HepG2 (cell line): ENCODE results near the gene RBM12. TPM values are rescaled to one million over a fixed set of nuclear protein-coding genes. Genes with fewer than 3 reads are reported as not detected.
A peak's percentile ranks its signal among the peaks of the same experiment; 100 is the strongest.

ENCODE experiments used
- CAMTA2 ChIP-seq: sonication (generic); formaldehyde crosslinking; IDR thresholded peaks from 2 replicates; pipeline ENCODE4 v1.4.0; 2020; ENCODE audit warnings: mild to moderate bottlenecking, missing genetic modification reagents, borderline replicate concordance
- LRRFIP1 ChIP-seq: sonication (generic); formaldehyde crosslinking; conservative IDR thresholded peaks from 2 replicates; pipeline ENCODE4 v1.4.0; 2020; ENCODE audit warnings: missing genetic modification reagents
- SIX1 ChIP-seq: sonication (generic); formaldehyde crosslinking; IDR thresholded peaks from 2 replicates; pipeline ENCODE4 v1.4.0; 2020; ENCODE audit warnings: missing genetic modification reagents, borderline replicate concordance
- STAT5B ChIP-seq: sonication (generic); formaldehyde crosslinking; IDR thresholded peaks from 2 replicates; pipeline ENCODE4 v1.4.0; 2020; ENCODE audit warnings: missing genetic modification reagents
- ZBTB37 ChIP-seq: sonication (generic); formaldehyde crosslinking; IDR thresholded peaks from 2 replicates; pipeline ENCODE4 v1.4.0; 2020; ENCODE audit warnings: mild to moderate bottlenecking, missing genetic modification reagents
- ZBTB38 ChIP-seq: sonication (generic); formaldehyde crosslinking; IDR thresholded peaks from 2 replicates; pipeline ENCODE4 v1.5.1; 2020; ENCODE audit warnings: mild to moderate bottlenecking, missing genetic modification reagents
- ZBTB8A ChIP-seq: sonication (generic); formaldehyde crosslinking; IDR thresholded peaks from 2 replicates; pipeline ENCODE4 v1.4.0; 2020; ENCODE audit warnings: mild to moderate bottlenecking, low read depth, missing genetic modification reagents, borderline replicate concordance
- ZNF234 ChIP-seq: sonication (generic); formaldehyde crosslinking; conservative IDR thresholded peaks from 2 replicates; pipeline ENCODE4 v1.5.1; 2020; ENCODE audit warnings: mild to moderate bottlenecking, missing genetic modification reagents
- ZNF329 ChIP-seq: sonication (generic); formaldehyde crosslinking; IDR thresholded peaks from 2 replicates; pipeline ENCODE4 v1.9.0; 2021; ENCODE audit warnings: low read depth, mild to moderate bottlenecking, missing genetic modification reagents
- ZNF34 ChIP-seq: sonication (generic); formaldehyde crosslinking; IDR thresholded peaks from 2 replicates; pipeline ENCODE4 v1.4.0; 2020; ENCODE audit warnings: mild to moderate bottlenecking, missing genetic modification reagents, borderline replicate concordance
- ZNF605 ChIP-seq: sonication (generic); formaldehyde crosslinking; IDR thresholded peaks from 2 replicates; pipeline ENCODE4 v1.8.0; 2022; ENCODE audit warnings: mild to moderate bottlenecking, missing genetic modification reagents
- ZNF616 ChIP-seq: sonication (generic); formaldehyde crosslinking; IDR thresholded peaks from 2 replicates; pipeline ENCODE4 v1.5.0; 2020; ENCODE audit warnings: low read depth, mild to moderate bottlenecking, missing genetic modification reagents
- ZNF737 ChIP-seq: sonication (generic); formaldehyde crosslinking; IDR thresholded peaks from 2 replicates; pipeline ENCODE4 v1.5.0; 2020; ENCODE audit warnings: missing genetic modification reagents, mild to moderate bottlenecking, borderline replicate concordance
- polyA plus RNA-seq, 8 experiments: library from polyadenylated mRNA; depleted of rRNA in 3 of 8; stranded (reverse) in 7 of 8; unstranded in 1 of 8; fragments of >200 nt; fragmentation: Illumina TruSeq in 4 of 8; extraction: Trizol in 4 of 8; gene quantifications; 2 replicates each; pipeline versions ENCODE4 v1.2.1 to v1.2.3, GENCODE V29; 2011 to 2016; ENCODE audit warnings: low read depth in 4 of 8, missing spikeins in 1 of 8, mixed read lengths in 1 of 8; ENCODE audit not compliant: insufficient read depth in 1 of 8
- total RNA-seq, 5 experiments: library from RNA; depleted of rRNA; stranded (reverse); fragments of >200 nt; fragmentation: Illumina TruSeq; extraction: Trizol; gene quantifications; 2 replicates each; pipeline ENCODE4 v1.2.3, GENCODE V29; 2016; ENCODE audit warnings: low read depth in 1 of 5
- TF ChIP-seq, protein P1 (sequence below): sonication (generic); formaldehyde crosslinking; IDR thresholded peaks from 2 replicates; pipeline ENCODE4 v1.8.0; 2022; ENCODE audit warnings: mild to moderate bottlenecking, missing genetic modification reagents, borderline replicate concordance
- TF ChIP-seq, protein P2 (sequence below): sonication (generic); formaldehyde crosslinking; IDR thresholded peaks from 2 replicates; pipeline ENCODE4 v1.8.1; 2022; ENCODE audit warnings: mild to moderate bottlenecking, missing genetic modification reagents
- TF ChIP-seq, protein P3 (sequence below): sonication (generic); formaldehyde crosslinking; IDR thresholded peaks from 2 replicates; pipeline ENCODE4 v1.5.0; 2020; ENCODE audit warnings: mild to moderate bottlenecking, missing genetic modification reagents, borderline replicate concordance

Gene RBM12
- total and polyA plus RNA-seq, 2 of the 13 experiments (the other 11 are each of a cell fraction or from before 2014, with no cell fraction given) = 97.9 to 104 TPM

- TF ChIP-seq, protein P1, sequence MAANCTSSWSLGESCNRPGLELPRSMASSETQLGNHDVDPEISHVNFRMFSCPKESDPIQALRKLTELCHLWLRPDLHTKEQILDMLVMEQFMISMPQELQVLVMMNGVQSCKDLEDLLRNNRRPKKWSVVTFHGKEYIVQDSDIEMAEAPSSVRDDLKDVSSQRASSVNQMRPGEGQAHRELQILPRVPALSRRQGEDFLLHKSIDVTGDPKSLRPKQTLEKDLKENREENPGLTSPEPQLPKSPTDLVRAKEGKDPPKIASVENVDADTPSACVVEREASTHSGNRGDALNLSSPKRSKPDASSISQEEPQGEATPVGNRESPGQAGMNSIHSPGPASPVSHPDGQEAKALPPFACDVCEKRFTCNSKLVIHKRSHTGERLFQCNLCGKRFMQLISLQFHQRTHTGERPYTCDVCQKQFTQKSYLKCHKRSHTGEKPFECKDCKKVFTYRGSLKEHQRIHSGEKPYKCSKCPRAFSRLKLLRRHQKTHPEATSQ = no peak
- TF ChIP-seq ZNF34 (CRISPR knock-in tag) = no peak
- peak; percentile 85; the same call in 1 of the 2 replicates for TF ChIP-seq ZNF616 (CRISPR knock-in tag)
- TF ChIP-seq CAMTA2 = peak; percentile 85
- TF ChIP-seq, protein P2, sequence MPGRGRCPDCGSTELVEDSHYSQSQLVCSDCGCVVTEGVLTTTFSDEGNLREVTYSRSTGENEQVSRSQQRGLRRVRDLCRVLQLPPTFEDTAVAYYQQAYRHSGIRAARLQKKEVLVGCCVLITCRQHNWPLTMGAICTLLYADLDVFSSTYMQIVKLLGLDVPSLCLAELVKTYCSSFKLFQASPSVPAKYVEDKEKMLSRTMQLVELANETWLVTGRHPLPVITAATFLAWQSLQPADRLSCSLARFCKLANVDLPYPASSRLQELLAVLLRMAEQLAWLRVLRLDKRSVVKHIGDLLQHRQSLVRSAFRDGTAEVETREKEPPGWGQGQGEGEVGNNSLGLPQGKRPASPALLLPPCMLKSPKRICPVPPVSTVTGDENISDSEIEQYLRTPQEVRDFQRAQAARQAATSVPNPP = no peak; the same call in 1 of the 2 replicates
- TF ChIP-seq ZBTB37 (CRISPR knock-in tag) = no peak
- TF ChIP-seq ZNF329 (CRISPR knock-in tag) = no peak
- peak; percentile 77; the same call in 1 of the 2 replicates for TF ChIP-seq ZBTB38 (CRISPR knock-in tag)
- TF ChIP-seq ZNF737 = no peak
- 0 out of 2 replicates have a peak, but pooled peaks have one; percentile 59 for TF ChIP-seq ZNF234 (CRISPR knock-in tag)
- TF ChIP-seq ZBTB8A (CRISPR knock-in tag) = no peak
- TF ChIP-seq, protein P3, sequence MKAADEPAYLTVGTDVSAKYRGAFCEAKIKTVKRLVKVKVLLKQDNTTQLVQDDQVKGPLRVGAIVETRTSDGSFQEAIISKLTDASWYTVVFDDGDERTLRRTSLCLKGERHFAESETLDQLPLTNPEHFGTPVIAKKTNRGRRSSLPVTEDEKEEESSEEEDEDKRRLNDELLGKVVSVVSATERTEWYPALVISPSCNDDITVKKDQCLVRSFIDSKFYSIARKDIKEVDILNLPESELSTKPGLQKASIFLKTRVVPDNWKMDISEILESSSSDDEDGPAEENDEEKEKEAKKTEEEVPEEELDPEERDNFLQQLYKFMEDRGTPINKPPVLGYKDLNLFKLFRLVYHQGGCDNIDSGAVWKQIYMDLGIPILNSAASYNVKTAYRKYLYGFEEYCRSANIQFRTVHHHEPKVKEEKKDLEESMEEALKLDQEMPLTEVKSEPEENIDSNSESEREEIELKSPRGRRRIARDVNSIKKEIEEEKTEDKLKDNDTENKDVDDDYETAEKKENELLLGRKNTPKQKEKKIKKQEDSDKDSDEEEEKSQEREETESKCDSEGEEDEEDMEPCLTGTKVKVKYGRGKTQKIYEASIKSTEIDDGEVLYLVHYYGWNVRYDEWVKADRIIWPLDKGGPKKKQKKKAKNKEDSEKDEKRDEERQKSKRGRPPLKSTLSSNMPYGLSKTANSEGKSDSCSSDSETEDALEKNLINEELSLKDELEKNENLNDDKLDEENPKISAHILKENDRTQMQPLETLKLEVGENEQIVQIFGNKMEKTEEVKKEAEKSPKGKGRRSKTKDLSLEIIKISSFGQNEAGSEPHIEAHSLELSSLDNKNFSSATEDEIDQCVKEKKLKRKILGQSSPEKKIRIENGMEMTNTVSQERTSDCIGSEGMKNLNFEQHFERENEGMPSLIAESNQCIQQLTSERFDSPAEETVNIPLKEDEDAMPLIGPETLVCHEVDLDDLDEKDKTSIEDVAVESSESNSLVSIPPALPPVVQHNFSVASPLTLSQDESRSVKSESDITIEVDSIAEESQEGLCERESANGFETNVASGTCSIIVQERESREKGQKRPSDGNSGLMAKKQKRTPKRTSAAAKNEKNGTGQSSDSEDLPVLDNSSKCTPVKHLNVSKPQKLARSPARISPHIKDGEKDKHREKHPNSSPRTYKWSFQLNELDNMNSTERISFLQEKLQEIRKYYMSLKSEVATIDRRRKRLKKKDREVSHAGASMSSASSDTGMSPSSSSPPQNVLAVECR (CRISPR knock-in tag) = no peak; the same call in 1 of the 2 replicates
- no peak for TF ChIP-seq SIX1
- no peak for TF ChIP-seq LRRFIP1 (CRISPR knock-in tag)
- peak; percentile 44; the same call in 1 of the 2 replicates for TF ChIP-seq ZNF605
- no peak for TF ChIP-seq STAT5B (CRISPR knock-in tag)
These were observed 63.4 kb downstream of the RBM12 start (continued) for GRCh38 chr20:35600993-35601973.
